Peyer's patch (tissue), 4 donors: ENCODE results near the gene CDYL. TPM values are rescaled to one million over a fixed set of nuclear protein-coding genes. Genes with fewer than 3 reads are reported as not detected.

ENCODE experiments used
- DNase-seq, 3 donors: peaks; one replicate each; pipeline ENCODE4 v3.0.0-alpha.2; 2017 to 2019
- H3K27ac ChIP-seq, 4 donors: fragments of 200-600 bp; sonication (generic); one replicate each; pipeline ENCODE4 v1.5.1; 2016 to 2019
- H3K27me3 ChIP-seq, 2 donors: fragments of 200-600 bp; sonication (generic); one replicate each; pipeline ENCODE4 v1.5.1; 2019
- H3K36me3 ChIP-seq, 3 donors: fragments of 200-600 bp; sonication (generic); one replicate each; pipeline ENCODE4 v1.5.1; 2016 to 2019
- H3K4me1 ChIP-seq, 4 donors: fragments of 200-600 bp; sonication (generic); one replicate each; pipeline ENCODE4 v1.5.1; 2016 to 2019
- H3K4me3 ChIP-seq, 4 donors: fragments of 200-600 bp; sonication (generic); 1 replicate in 3 of 4; 2 replicates in 1 of 4; pipeline ENCODE4 v1.5.1; 2016 to 2019; ENCODE audit warnings: mild to moderate bottlenecking in 1 of 4
- H3K9me3 ChIP-seq, 4 donors: fragments of 200-600 bp; sonication (generic); one replicate each; pipeline ENCODE4 v1.5.1; 2016 to 2019; ENCODE audit warnings: mild to moderate bottlenecking in 1 of 4
- POLR2A ChIP-seq, 2 donors: fragments of 450-650 bp; IDR thresholded peaks; one replicate each; pipeline ENCODE4 v1.5.1; 2017; ENCODE audit warnings: antibody characterized with exemption in 2 of 2, mild to moderate bottlenecking in 2 of 2, moderate library complexity in 2 of 2
- total RNA-seq, 4 donors: library from RNA; depleted of rRNA; stranded (reverse); fragments of >200 nt; gene quantifications; one replicate each; pipeline ENCODE4 v1.1.0, GENCODE V29; 2016
- TF ChIP-seq, protein P1 (sequence below), 6 experiments: fragments of 450-650 bp in 4 of 6; fragments of 200-600 bp in 2 of 6; sonication (generic) in 1 of 6; IDR thresholded peaks; one replicate each; pipeline ENCODE4 v1.5.1; 2017 to 2019; ENCODE audit warnings: antibody characterized with exemption in 6 of 6, mild to moderate bottlenecking in 3 of 6, moderate library complexity in 1 of 6

The CDYL gene
- total RNA-seq, 4 donors from 2014 or later: 31.2 to 77.6 (median 35.2) TPM

DNA sequence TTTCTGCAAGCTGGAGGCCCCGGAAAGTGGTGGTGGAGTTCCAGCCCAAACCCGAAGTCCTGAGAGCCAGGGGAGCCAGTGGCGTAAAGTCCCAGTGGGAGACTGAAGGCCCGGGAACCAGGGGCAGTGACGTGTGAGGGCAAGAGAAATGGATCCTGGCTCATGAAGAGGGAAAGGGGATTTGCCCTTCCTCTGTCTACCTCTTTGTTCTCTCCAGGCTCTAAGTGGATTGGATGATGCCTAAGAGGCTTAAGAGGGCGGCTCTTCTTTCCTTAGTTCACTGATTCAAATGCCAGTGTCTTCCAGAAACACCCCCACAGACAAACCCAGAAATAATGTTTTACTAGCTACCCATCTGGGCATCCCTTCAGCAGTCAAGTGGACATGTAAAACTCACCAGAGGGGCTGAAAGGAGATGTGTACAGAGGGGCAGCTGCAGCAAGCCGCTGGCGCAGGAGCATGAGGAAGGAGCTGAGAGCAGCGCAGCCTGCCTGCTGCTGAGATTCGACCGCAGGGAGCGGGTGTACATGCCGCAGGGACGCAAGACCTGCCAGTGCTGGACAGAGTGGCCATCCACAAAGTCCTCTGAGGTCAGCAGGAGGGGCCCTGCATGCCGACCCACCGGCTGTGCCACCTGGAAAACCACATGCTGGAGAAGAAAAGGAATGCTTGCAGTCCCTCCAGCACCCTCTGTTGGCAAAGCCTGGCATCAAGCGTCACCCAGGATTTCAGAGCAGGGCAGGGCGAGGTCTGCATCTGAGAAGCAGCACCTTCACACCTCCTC is 29.5 kb downstream of the CDYL start:
- peaks cover 0 to 15% (median 0%) of the 10 kb centered on the region in 4 donors for H3K4me1 ChIP-seq
- no peaks in the 10 kb centered on the region for H3K27me3 ChIP-seq
- no peaks in the 10 kb centered on the region for H3K36me3 ChIP-seq
- no peak overlapping the region for H3K27ac ChIP-seq
- peak in 2 of 3 donors; percentile 74 to 78 for DNase-seq
- H3K9me3 ChIP-seq: no peaks in the 10 kb centered on the region
- no peak overlapping the region for H3K4me3 ChIP-seq
- TF ChIP-seq POLR2A (IDR thresholded peaks at IDR 0.05): no peak
- TF ChIP-seq, protein P1, sequence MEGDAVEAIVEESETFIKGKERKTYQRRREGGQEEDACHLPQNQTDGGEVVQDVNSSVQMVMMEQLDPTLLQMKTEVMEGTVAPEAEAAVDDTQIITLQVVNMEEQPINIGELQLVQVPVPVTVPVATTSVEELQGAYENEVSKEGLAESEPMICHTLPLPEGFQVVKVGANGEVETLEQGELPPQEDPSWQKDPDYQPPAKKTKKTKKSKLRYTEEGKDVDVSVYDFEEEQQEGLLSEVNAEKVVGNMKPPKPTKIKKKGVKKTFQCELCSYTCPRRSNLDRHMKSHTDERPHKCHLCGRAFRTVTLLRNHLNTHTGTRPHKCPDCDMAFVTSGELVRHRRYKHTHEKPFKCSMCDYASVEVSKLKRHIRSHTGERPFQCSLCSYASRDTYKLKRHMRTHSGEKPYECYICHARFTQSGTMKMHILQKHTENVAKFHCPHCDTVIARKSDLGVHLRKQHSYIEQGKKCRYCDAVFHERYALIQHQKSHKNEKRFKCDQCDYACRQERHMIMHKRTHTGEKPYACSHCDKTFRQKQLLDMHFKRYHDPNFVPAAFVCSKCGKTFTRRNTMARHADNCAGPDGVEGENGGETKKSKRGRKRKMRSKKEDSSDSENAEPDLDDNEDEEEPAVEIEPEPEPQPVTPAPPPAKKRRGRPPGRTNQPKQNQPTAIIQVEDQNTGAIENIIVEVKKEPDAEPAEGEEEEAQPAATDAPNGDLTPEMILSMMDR (IDR thresholded peaks at IDR 0.05): peak in 4 of 6 experiments; percentile 48 to 69 (median 62)

DNA sequence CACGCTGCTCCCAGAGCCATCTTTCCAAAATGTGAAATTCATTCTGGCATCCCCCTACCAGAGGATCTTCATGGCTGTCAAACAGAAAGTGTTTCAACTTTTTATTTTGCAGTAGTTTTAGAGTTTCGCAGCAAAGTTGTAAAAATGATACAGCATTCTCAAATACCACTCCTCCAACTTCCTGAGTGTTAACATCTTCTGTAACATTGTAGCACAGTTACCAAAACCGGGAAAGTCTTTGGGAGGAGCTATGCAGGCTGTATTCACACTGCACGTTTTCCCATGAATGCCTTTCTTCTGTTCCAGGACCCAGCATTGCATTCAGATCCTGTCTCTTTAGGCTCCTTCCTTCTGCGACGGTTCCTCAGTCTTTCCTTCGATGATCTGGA is 30.1 kb downstream of the CDYL start:
- Histone ChIP-seq H3K4me3 (no peak overlapping the region), H3K27me3 (no peaks in the 10 kb centered on the region), H3K27ac (no peak overlapping the region), H3K36me3 (no peaks in the 10 kb centered on the region), H3K4me1 (peaks cover 0 to 20% (median 0%) of the 10 kb centered on the region in 4 donors), H3K9me3 (no peaks in the 10 kb centered on the region)
- TF ChIP-seq POLR2A (IDR thresholded peaks at IDR 0.05): no peak
- TF ChIP-seq, protein P1 (IDR thresholded peaks at IDR 0.05): no peak
- no peak for DNase-seq

DNA sequence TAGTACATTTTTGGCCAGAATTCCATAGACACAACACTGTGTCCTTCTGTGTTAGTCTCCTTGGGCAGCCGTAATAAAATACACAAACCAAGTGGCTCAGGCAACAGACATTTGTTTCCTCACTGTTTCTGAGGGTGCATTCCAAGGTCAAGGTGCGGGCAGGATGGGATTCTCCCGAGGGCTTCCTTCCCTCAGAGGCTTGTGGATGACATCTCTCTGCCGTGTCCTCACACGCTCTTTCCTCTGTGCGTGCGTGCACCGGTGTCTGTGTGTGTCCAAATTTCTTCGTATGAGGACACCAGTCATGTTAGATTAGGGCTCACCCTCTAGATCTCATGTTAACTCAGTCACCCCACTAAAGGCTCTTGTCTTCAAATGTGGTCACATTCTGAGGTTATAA is 30.6 kb downstream of the CDYL start:
- no peaks in the 10 kb centered on the region for H3K9me3 ChIP-seq
- TF ChIP-seq, protein P1 (IDR thresholded peaks at IDR 0.05): no peak
- no peak for TF ChIP-seq POLR2A (IDR thresholded peaks at IDR 0.05)
- DNase-seq: no peak

GRCh38 chr6:4808396-4808795 is 32.2 kb downstream of the CDYL start:
- Histone ChIP-seq H3K4me1 (peaks cover 0 to 20% (median 0%) of the 10 kb centered on the region in 4 donors), H3K36me3 (no peaks in the 10 kb centered on the region), H3K9me3 (no peaks in the 10 kb centered on the region), H3K4me3 (no peak overlapping the region), H3K27ac (no peak overlapping the region), H3K27me3 (no peaks in the 10 kb centered on the region)
- DNase-seq: no peak
- no peak for TF ChIP-seq POLR2A (IDR thresholded peaks at IDR 0.05)
- TF ChIP-seq, protein P1 (IDR thresholded peaks at IDR 0.05): no peak

More for the DNA sequence above, 30.6 kb downstream of the CDYL start:
- Histone ChIP-seq H3K4me1 (peaks cover 0 to 20% (median 0%) of the 10 kb centered on the region in 4 donors), H3K4me3 (no peak overlapping the region), H3K36me3 (no peaks in the 10 kb centered on the region), H3K27me3 (no peaks in the 10 kb centered on the region), H3K27ac (no peak overlapping the region)

GRCh38 chr6:4809999-4810918 is 34.1 kb downstream of the CDYL start:
- Histone ChIP-seq H3K27ac (no peak overlapping the region), H3K4me3 (no peak overlapping the region), H3K9me3 (no peaks in the 10 kb centered on the region), H3K27me3 (no peaks in the 10 kb centered on the region), H3K36me3 (no peaks in the 10 kb centered on the region), H3K4me1 (peaks cover 0 to 28% (median 0%) of the 10 kb centered on the region in 4 donors)
- DNase-seq: no peak
- no peak for TF ChIP-seq POLR2A (IDR thresholded peaks at IDR 0.05)
